Measurements from ENCODE around the gene ZNF836. TPM values are rescaled to one million over a fixed set of nuclear protein-coding genes. Genes with fewer than 3 reads are reported as not detected.

The ZNF836 gene
- total RNA-seq, 2 donors from 2014 or later, result 22.1 to 26.2 TPM

DNA sequence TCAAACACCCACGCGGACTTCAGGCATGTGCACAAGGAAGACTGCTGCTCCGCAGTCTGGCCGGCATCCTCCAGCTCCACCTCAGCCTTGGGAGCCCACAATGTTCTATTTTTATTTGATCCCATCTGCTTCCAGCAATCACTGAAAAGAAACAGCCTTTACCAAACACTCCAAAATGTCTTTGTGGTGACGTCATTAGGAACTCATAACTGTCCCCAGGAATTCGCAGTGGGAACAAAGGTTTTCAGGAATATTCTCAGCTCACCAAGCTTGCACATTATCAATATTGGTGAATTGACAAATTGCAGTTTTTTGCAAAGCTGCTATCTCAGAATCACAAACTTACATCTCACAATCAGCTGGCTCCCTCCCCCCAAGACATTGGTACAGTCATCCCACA, 60.6 kb downstream of the ZNF836 start:
- WGBS, 2 experiments (ENCODE audit: insufficient coverage in 1 of 2, insufficient read length in 1 of 2), result 93% methylated on average over 5 to 6 of the region's 6 CpGs
- Mint-ChIP-seq H3K4me1 (no peaks in the 10 kb centered on the region), H3K27me3 (ENCODE audit: insufficient read depth) (peaks cover 11% of the 10 kb centered on the region), H3K9me3 (peaks cover 98% of the 10 kb centered on the region), H3K36me3 (ENCODE audit: low read depth) (peaks cover 33% of the 10 kb centered on the region), H3K27ac (no peak overlapping the region), H3K4me3 (no peak overlapping the region)
- Histone ChIP-seq H3K4me1 (ENCODE audit: control insufficient read depth, insufficient read depth, low read length) (no peaks in the 10 kb centered on the region), H3K9me3 (ENCODE audit: control insufficient read depth, low read length) (peaks cover 100% of the 10 kb centered on the region), H3K27ac (ENCODE audit: low read depth, low read length) (no peak overlapping the region), H3K36me3 (ENCODE audit: control insufficient read depth, insufficient read depth, low read length) (peaks cover 28% of the 10 kb centered on the region), H3K9ac (ENCODE audit: extremely low read depth, low read length, poor library complexity, severe bottlenecking) (no peak overlapping the region), H3K4me3 (ENCODE audit: low read length) (no peak overlapping the region), H3K27me3 (ENCODE audit: control insufficient read depth, insufficient read depth, low read length, poor library complexity, severe bottlenecking) (no peaks in the 10 kb centered on the region)
- DNase-seq, result no peak
- TF ChIP-seq, protein P1, sequence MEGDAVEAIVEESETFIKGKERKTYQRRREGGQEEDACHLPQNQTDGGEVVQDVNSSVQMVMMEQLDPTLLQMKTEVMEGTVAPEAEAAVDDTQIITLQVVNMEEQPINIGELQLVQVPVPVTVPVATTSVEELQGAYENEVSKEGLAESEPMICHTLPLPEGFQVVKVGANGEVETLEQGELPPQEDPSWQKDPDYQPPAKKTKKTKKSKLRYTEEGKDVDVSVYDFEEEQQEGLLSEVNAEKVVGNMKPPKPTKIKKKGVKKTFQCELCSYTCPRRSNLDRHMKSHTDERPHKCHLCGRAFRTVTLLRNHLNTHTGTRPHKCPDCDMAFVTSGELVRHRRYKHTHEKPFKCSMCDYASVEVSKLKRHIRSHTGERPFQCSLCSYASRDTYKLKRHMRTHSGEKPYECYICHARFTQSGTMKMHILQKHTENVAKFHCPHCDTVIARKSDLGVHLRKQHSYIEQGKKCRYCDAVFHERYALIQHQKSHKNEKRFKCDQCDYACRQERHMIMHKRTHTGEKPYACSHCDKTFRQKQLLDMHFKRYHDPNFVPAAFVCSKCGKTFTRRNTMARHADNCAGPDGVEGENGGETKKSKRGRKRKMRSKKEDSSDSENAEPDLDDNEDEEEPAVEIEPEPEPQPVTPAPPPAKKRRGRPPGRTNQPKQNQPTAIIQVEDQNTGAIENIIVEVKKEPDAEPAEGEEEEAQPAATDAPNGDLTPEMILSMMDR (conservative IDR thresholded peaks at IDR 0.05), result no peak

Other genes starting within 250 kb of the ZNF836 start
- gene ZNF613, start 244.1 kb downstream of the ZNF836 start, total RNA-seq, result 10 to 100 TPM; 17.5 to 22.5 TPM
- 10 to 100 TPM in 1 of 2 donors, 1 to 10 TPM in 1; 8.3 to 11.2 TPM for gene ZNF350, start 184.8 kb downstream of the ZNF836 start, total RNA-seq
- 10 to 100 TPM; 19.3 to 29.1 TPM for gene ZNF615, start 163.4 kb downstream of the ZNF836 start, total RNA-seq
- gene ZNF614, start 143.2 kb downstream of the ZNF836 start, total RNA-seq, result 10 to 100 TPM; 46.2 to 66.7 TPM
- 10 to 100 TPM; 21.3 to 31.0 TPM for gene ZNF432, start 122.8 kb downstream of the ZNF836 start, total RNA-seq
- gene ZNF841, start 75.9 kb downstream of the ZNF836 start, total RNA-seq, result 10 to 100 TPM; 27.3 to 37.7 TPM
- 10 to 100 TPM; 23.5 to 24.5 TPM for gene ZNF616, start 31.7 kb downstream of the ZNF836 start, total RNA-seq
- 100 to 1,000 TPM; 345 to 348 TPM for gene PPP2R1A, start 18.4 kb upstream of the ZNF836 start, total RNA-seq
- gene ZNF766, start 98.0 kb upstream of the ZNF836 start, total RNA-seq, result 10 to 100 TPM; 31.2 to 41.6 TPM
- gene ZNF480, start 125.5 kb upstream of the ZNF836 start, total RNA-seq, result 10 to 100 TPM; 31.1 to 38.5 TPM
- gene ZNF610, start 164.6 kb upstream of the ZNF836 start, total RNA-seq, result 10 to 100 TPM in 1 of 2 donors, 1 to 10 TPM in 1; 8.1 to 15.2 TPM
- 10 to 100 TPM; 13.5 to 20.9 TPM for gene ZNF880, start 198.3 kb upstream of the ZNF836 start, total RNA-seq
- gene ZNF528, start 226.2 kb upstream of the ZNF836 start, total RNA-seq, result 10 to 100 TPM in 1 of 2 donors, 1 to 10 TPM in 1; 2.9 to 39.1 TPM